Measurements from ENCODE around the gene SUSD5.

DNA sequence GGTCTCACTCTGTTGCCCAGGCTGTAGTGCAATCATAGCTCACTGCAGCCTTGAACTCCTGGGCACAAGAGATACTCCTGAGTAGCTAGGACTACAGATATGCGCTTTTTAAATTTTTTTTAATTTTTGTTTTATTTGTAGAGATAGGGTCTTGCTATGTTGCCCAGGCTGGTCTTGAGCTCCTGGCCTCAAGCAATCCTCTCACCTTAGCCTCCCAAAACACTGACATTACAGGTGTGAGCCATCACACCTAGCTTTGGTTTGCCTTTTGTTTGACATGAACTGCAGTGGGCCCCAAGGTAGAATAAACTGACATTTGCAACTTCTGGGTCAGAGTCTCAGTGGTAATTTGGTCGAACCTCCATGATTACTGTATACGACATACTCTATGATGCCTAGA, 113.8 kb downstream of the SUSD5 start:
- no peak for TF ChIP-seq CTCF (IDR thresholded peaks at IDR 0.05)
- TF ChIP-seq POLR2A (IDR thresholded peaks at IDR 0.05): no peak
